GM21529 (cell line): Measurements from ENCODE around the gene HCRT.
"Not testable (repeated sequence)": the region's sequence is repeated elsewhere in the genome, so short reads cannot be mapped to it uniquely, and the experiment has no call there.

Experiments used
- ATAC-seq: cut with Tn5 transposase; IDR thresholded peaks from one replicate; pipeline ENCODE4 v1.9.1; 2021; ENCODE audit not compliant: unreplicated experiment

Gene HCRT

GRCh38 chr17:42141382-42141781 is 43.9 kb downstream of the HCRT start:
- ATAC-seq = no peak

- ATAC-seq = not testable (repeated sequence)
Observed at GRCh38 chr17:42140690-42141089, 44.6 kb downstream of the HCRT start.

GRCh38 chr17:42138749-42139492 is 46.3 kb downstream of the HCRT start:
- no peak for ATAC-seq

GRCh38 chr17:42136654-42137051 is 48.6 kb downstream of the HCRT start:
- no peak for ATAC-seq

GRCh38 chr17:42135664-42136653 is 49.3 kb downstream of the HCRT start:
- no peak for ATAC-seq

- ATAC-seq = no peak
Observed at GRCh38 chr17:42135151-42135550, 50.1 kb downstream of the HCRT start.
